GM19193 (cell line): ENCODE measurements around the gene AZIN2.

Source experiments
- POLR2A ChIP-seq: IDR thresholded peaks from 4 replicates; pipeline ENCODE4 v1.6.1; 2011; ENCODE audit not compliant: insufficient read depth, insufficient read length; ENCODE audit errors: extremely low read depth

The AZIN2 gene

DNA sequence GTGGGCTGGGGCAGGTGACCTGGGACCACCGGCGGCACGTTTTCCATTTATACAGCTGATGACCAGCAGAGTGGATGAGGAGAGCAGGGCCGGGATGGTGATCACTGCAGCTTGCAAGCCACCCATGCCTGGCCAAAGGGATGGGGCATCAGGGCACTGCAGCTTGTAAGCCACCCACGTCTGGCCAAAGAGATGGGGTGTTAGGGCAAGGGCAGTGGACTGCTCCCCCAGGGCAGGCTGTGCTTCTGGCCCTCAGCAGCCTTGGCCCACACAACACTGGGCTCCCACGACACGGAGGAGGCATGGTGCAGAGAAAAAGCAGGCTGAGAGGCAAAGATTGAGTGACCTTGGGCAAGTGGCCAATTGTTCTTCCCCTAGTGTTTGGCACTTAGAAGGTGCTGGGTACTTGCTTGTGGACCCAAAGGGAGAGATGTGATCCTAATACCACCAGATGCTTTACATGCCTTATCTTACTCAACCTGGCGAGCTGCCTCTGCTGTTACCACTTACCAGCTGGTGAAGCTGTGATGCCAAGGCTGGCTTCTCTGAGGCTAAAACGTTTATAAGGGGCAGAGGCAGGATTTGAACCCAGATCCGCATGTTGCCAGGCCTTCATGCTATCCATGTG lies 52.6 kb downstream of the AZIN2 start:
- no peak for TF ChIP-seq POLR2A

DNA sequence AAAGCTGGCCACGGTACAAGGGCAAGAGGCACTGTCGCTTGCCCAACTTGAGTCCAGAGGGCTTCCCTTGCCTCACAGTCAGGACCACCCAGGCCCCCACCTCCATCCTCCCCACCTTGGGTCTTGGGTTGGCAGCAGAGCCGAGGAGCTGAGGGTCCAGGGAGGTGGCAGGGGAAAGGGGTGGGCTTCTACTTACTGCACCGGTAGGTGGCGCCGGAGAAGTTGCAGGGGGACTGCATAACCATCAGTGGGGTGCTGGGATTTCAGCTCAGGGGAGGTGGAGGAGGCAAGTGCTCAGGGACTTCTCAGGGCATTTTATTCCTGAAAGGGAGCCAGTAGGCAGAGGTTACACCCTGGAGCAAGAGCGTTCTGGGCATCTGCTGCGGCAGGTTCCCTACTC lies 56.8 kb downstream of the AZIN2 start:
- no peak for TF ChIP-seq POLR2A

DNA sequence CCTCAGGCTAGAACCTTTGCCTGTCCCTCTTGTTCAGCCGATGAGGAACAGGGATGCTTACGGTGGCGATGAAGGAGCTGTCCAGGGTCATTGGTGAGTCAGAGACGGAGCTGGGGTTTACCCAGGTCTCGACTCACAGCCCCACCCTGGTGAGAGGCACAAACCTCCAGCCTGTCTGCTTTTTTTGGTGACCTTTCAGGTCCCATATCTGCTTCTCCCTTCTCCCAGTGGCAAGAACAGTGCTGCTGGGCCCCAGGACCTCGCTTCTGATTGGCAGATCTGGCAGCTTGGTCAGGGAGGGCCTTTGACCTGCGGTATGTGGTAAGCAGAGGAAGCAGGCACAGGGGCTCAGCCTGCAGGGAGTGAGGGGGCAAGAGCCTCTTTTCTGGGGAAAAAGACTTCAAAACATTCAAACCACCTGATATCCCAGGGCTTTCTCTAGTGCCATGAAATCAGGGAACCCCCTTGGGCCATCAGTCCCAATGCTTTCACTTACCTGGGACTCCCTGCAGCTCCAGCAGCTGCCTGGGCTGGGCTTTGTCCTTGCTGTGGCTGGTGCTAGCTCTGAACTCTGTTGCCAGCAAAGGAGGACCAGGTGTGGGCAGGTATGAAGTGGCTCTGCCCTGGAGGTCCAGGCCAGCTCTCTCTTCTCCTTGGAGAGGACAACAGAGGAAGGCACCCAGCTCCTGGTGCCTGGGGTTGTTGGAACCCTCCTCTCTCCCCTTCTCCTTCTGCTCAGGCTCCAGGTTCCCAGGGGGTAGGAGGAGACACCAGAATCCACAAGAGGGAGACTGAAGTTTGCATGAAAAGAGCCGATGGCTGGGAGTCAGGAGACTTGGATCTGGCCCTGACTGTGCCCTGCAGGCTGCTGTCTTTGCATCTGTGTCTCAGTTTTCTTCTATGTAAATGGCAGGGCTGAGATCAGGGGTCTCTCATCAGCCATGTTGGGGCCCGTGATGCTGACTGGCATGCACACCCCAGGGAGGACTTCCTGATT lies 59.5 kb downstream of the AZIN2 start:
- no peak for TF ChIP-seq POLR2A

DNA sequence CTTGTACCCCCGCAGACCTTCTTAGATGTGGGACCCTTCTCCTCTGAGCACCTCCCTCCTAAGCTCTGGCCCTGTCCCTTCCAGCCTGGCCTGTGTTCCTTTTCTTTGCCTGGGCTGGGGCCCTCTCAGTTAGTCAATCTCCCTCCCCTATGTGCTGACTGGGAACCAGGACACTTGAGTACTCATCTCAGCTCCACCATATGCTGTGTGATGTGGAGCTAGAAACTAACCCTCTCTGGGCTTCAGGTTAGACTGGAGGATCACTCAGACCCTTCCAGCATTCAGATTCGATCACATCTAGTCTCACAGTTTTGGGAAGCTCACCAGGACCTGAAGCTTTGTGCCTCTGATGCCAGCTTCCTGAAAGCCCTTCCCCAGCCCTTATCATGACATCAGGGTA lies 60.3 kb downstream of the AZIN2 start:
- no peak for TF ChIP-seq POLR2A

DNA sequence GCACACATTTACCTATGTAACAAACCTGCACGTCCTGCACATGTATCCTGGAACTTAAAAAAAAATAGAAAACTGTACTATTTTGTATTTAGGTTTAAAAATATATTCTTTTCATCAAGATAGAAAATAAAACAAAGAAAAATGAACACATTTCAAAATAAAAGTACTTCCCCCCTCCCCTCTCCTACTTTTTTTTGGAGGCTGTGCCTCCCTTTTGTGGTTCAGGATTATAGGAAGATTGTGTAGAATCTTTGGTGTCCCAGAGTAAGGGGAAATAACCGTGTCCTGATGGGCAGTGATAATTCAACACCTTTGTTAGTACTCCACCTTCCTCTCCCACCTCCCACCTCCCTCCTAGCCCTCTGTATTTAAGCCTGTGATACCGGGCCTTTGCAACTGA lies 60.8 kb downstream of the AZIN2 start:
- TF ChIP-seq POLR2A: no peak

DNA sequence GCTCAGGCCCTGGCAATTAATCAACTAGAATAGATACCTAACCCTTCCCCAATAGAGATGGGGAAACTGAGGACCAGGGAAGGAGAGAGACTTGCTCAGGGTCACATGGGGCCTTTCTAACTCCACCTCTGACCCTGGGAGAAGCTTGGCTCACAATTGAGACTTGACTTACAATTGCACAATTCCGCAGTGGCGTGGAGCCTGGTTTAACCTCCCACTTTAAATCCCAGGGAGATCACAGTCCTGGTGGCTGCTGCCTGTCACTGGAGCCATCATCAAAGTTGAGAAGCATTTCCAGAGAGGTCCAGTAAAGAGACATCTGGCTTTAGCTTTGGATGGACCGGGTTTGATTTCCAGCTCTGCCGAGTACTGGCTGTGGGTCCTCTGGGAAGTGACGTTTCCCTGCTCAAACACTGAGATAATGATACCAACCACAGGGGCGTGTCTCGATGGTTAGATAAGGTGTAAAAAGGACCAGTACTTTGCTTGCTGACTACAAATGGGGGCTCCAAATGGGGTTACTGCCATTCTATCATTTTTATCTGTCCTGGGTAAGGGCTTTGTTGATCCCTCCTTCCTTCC lies 61.6 kb downstream of the AZIN2 start:
- no peak for TF ChIP-seq POLR2A

DNA sequence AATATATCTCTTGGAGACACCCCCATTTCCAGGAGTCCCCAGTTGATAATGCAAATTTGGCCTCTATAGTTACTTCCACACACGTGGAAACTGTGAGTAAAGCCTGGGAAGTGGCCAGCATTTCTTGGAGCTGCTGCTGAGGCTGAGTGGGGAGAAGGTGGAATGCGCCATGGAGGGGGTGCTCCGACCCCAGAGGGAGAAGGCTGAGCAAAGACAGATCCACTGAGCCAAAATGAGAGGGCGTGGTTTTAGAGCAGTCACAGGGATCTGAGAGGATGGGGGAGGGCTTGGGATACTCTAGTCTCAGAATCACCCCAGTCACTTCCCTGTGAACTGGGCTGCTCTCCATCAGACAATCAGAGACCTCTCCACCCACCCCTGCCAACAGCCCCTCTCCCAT lies 62.2 kb downstream of the AZIN2 start:
- no peak for TF ChIP-seq POLR2A

DNA sequence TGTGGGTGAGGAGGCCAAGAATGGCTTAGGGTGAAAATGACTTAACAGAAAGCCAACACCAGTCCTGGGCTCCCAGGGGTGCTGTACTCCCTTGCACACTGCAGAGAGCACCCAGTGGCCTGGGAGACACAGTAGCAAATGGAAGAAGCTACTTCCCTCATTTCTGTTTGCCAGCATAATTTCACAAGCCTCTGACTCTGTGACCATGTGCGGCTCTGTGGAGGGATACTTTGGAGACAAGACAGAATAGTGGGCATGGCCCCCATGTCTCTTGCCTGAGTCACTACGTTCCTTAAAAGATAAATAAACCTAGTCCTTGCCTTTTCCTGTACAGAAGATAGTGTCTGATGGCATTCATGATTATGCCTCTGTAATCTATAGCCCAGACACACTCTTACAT lies 62.7 kb downstream of the AZIN2 start:
- no peak for TF ChIP-seq POLR2A

DNA sequence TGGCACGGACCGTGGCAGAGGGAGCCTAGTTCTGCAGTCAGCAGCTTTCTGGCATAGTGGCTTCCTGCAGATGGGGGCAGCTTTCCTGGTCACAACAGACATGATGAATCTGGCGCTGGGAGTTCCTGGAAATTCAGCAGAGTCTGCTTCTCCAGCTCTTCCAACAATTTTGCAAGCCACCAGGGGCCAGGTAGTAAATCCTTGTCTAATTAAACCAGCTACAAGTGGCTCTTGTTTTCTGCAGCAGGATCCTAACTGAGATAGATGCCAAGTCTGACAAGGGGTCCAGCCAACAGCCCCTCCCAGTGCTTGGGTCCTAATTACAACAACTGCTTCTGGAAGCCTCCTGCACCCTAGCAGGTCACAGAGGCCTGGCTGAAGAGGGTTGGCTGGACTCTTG lies 65.0 kb downstream of the AZIN2 start:
- no peak for TF ChIP-seq POLR2A

DNA sequence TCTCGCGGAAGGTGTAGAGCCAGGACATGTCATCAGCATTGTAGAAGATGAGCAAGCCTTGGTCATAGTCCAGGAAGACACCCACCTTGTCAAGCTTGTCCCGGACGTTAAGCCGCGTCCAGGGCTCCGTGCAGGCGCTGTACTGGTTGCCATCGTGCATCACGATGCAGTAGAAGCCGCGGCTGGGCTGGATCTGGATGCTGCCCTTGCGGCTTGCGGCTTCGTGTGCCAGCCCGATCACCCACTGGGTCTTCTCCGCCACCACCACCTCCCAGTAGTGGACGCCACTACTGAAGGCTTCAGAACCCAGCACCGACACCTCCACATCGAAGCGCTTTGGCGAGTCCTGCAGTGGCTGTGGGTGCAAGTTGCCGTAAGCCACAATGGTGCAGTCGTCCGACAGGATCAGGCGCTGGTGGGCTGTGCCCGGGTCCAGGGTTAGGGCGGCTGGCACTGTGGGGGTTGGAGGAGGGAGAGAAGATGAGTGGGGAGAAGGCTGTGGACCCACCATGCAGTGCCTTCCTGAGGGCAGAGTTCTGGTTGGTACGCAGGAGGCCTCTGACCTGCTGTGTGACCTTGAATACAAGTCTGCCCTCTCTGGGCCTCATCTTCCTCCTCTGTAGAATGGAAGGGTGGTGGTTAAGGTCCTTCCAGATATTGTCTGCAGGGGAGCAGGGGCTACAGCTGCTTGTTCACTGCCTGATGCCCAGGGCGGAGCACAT lies 66.5 kb downstream of the AZIN2 start:
- TF ChIP-seq POLR2A: no peak

DNA sequence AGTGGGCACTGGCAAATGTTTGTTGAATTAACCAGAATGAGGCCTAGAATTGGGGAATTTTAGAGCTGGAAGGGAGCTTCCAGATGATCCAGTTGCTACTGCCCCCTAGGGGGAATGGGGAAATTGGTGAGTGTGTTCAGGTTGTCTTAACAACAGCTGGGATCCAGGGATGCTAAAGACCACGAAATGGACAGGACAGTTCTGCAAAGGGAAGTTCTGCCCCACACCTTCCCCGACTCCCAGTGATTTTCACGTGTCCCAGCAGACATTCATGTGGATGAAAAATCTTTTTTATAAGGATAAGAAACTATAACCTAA lies 67.0 kb downstream of the AZIN2 start:
- no peak for TF ChIP-seq POLR2A

DNA sequence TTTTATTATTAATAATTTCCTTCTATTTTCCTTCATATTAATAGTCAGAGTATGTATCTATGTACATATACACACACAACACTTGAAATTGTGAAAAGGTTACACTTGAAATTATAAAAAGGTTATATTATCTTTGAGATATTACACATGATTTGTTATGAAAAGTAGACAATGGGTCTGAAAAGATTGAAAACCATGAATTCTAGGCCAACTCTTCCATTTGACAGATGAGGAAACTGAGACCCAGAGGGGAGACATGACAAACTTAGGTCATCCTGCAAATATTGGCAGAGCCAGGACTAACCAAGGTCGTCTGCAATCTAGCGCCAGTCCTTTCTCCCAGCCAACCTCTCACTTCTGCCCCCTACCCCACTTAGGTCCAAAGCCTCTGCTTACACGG lies 67.7 kb downstream of the AZIN2 start:
- TF ChIP-seq POLR2A: no peak

DNA sequence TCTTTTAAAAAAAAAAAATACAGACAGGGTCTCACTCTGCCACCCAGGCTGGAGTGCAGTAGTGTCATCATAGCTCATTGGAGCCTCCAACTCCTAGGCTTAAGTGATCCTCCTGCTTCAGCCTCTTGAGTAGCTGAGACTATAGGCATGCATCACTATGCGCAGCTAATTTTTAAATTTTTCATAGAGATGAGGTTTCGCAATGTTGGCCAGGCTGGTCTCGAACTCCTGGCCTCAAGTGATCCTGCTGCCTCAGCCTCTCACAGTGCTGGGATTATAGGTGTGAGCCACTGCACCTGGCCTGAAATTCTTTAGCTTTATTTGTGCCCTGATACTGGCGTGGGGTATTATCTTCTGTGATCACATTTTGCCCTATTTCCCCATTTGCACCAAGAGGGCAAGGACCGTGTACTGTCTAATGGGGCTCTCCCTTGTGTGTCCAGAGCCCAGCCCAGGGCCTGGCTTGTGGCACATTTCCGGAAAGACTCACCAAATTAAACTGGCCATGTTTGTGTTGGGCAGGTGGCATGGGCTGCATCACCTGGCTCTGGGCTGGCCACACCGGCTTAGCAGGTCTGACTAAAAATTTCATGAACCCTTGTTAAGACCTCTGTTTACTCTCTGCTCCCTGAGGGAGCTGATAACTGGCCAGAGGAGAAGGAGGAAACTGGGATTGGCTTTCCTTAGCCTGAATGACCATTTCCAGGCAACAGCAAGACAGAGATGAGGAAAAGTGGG lies 68.7 kb downstream of the AZIN2 start:
- TF ChIP-seq POLR2A: no peak

DNA sequence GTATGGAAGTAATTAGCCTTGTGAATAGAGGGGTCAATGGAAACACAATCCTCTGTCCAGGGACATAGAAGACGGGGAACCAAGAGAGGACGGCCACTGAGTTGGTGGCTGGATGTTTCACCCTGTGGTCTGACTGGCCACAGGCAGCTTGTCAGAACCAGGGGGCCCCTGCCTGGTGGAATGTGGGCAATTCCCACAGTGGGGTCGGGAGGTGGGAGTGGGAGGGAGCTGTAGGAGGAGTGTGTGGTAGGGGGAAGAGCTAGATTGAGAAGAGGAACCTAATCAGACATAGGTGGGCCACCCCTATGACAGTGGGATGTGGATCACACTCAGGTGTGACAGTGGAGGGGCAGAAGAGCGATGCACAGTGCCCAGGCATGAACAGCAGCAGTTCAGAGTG lies 69.6 kb downstream of the AZIN2 start:
- no peak for TF ChIP-seq POLR2A

DNA sequence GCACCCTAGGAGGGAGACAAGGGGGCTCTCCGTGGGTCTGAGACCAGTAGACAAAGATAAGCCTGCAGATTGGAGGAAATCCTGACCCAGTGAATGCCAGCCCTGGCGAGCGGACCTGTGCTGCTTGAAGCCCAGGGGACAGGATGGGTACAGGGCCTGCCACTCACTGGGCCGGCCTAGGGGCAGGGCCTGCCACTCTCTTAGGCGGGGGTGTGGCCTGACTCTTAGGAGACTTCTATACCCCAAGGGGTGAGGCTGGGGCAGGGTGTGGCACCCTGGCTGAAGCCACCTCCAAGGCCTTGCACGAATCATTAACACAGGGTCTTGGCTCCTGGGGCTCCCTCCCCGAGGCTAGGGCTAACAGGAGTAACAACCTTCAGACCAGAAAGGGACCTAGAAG lies 70.2 kb downstream of the AZIN2 start:
- TF ChIP-seq POLR2A: no peak
